ENCODE results near the gene SLC12A3.

DNA sequence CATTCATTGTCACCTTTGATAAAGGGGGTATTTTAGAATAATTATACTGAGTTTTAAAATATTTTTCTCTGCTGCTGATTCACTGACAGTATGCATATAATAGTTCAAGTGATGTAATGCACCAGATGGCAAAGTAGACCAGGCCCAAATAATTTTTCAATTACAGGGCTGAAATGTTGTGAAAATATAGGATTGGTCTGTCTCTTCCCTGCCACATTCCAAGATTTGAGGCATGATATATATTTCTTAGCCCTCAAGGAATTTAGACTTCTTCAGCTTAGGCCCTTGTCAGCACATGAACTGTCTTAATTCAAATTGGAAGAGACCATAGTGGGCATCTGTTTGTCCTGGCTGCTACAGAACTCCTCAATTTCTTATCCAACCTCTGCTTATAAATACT lies 39.2 kb upstream of the SLC12A3 start:
- TF ChIP-seq, protein P1, sequence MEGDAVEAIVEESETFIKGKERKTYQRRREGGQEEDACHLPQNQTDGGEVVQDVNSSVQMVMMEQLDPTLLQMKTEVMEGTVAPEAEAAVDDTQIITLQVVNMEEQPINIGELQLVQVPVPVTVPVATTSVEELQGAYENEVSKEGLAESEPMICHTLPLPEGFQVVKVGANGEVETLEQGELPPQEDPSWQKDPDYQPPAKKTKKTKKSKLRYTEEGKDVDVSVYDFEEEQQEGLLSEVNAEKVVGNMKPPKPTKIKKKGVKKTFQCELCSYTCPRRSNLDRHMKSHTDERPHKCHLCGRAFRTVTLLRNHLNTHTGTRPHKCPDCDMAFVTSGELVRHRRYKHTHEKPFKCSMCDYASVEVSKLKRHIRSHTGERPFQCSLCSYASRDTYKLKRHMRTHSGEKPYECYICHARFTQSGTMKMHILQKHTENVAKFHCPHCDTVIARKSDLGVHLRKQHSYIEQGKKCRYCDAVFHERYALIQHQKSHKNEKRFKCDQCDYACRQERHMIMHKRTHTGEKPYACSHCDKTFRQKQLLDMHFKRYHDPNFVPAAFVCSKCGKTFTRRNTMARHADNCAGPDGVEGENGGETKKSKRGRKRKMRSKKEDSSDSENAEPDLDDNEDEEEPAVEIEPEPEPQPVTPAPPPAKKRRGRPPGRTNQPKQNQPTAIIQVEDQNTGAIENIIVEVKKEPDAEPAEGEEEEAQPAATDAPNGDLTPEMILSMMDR (conservative IDR thresholded peaks at IDR 0.05 in 1 of 2, IDR thresholded peaks at IDR 0.05 in 1 of 2; ENCODE audit: low read depth in 1 of 2, low read length in 2 of 2): no peak
- no peak for TF ChIP-seq EZH2 (IDR thresholded peaks at IDR 0.05; ENCODE audit: low read length, missing control alignments)

Data from fibroblast of lung (primary cell).